ENCODE data around the gene HTR3D.
"Not testable (repeated sequence)": the region's sequence is repeated elsewhere in the genome, so short reads cannot be mapped to it uniquely, and the experiment has no call there.

The HTR3D gene

DNA sequence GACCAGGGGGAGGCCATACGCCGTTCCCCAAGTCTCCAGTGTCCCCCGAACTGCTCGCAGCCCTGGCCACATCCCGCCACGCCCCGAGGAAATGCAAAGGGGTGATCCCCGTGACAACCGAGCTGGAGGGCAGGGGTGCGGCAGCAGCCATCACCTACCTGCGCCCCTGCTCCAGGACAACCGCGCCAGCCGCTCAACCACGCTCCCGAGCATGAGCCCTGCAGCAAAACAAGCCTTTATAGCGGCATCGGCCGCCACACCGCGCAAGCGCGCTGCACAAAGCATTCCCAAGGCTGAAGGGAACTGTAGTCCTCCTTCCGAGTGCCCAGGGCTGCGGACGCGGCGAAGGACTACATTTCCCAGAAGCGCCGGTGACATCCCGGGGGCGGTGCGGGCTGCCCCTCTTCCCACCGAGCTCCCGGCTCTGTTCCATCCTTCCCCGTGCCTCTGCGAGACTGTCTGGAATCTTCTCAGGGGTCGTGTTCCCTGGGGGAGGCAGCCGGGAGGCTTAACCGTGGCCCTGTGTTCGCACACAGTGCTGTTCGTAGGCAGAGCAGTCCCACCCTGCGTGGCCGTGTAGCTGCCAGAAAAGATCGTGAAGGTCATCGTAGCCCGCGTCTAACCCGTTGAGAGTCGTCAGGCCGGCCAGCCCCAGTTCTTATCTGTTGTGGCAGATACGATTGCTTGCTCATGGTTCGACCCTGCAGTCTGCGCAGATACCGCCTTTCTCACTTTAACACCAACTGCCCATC, 13.7 kb upstream of the HTR3D start, which contains the start of gene ABCC5:
TSS of gene ABCC5 (minus strand) at position 213 of the 752 bp plus-strand sequence. CDS start 3,492 bp downstream, outside the sequence.
- peak within 1 kb of the TSS; percentile 99 for H3K4me3 ChIP-seq (ENCODE audit: low read depth, low read length)

DNA sequence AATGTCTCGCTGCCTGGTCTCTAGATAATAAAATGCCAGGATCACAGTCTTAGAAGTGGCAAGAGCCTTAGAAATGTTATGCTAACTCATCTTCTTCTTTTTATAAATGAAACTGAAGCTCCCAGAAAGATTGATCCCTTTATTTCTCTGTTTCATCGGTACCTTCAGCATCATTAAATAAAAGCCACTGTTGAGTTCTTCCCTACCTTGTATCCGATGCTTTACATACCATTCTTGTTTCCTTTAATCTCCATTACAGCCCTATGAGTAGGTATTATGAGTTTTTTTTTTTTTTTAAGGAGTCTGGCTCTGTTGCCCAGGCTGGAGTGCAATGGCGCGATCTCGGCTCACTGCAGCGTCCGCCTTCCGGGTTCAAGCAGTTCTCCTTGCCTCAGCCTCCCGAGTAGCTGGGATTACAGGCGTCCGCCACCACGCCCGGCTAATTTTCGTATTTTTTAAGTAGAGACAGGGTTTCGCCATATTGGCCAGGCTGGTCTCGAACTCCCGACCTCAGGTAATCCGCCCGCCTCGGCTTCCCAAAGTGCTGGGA, 13.0 kb upstream of the HTR3D start:
- TF ChIP-seq, protein P1, sequence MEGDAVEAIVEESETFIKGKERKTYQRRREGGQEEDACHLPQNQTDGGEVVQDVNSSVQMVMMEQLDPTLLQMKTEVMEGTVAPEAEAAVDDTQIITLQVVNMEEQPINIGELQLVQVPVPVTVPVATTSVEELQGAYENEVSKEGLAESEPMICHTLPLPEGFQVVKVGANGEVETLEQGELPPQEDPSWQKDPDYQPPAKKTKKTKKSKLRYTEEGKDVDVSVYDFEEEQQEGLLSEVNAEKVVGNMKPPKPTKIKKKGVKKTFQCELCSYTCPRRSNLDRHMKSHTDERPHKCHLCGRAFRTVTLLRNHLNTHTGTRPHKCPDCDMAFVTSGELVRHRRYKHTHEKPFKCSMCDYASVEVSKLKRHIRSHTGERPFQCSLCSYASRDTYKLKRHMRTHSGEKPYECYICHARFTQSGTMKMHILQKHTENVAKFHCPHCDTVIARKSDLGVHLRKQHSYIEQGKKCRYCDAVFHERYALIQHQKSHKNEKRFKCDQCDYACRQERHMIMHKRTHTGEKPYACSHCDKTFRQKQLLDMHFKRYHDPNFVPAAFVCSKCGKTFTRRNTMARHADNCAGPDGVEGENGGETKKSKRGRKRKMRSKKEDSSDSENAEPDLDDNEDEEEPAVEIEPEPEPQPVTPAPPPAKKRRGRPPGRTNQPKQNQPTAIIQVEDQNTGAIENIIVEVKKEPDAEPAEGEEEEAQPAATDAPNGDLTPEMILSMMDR (IDR thresholded peaks at IDR 0.05; ENCODE audit: low read depth, low read length), result no peak
- H3K4me3 ChIP-seq (ENCODE audit: low read depth, low read length), result peak overlapping the region; percentile 99

More for the DNA sequence above, 13.7 kb upstream of the HTR3D start, which contains the start of gene ABCC5:
- TF ChIP-seq, protein P1 (IDR thresholded peaks at IDR 0.05; ENCODE audit: low read depth, low read length), result 0 out of 2 replicates have a peak, but pooled peaks have one; percentile 21

DNA sequence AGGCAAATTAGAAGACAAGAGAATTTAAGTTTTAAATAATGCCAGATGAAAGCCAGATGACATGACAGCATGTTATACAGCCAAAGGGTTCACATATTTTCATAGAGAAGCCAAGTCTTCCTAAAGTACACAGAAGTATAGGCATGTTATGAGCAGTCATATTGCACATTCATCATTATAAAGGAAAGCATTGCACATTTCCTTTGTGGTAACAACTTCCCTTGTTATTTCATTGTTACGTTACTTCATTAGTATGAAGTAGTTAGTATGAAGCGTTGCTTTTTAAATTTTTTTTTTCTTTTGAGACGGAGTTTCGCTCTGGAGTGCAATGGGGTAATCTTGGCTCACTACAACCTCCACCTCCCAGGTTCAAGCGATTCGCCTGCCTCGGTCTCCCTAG, 9.2 kb upstream of the HTR3D start:
- no peak overlapping the region for H3K4me3 ChIP-seq (ENCODE audit: low read depth, low read length)

DNA sequence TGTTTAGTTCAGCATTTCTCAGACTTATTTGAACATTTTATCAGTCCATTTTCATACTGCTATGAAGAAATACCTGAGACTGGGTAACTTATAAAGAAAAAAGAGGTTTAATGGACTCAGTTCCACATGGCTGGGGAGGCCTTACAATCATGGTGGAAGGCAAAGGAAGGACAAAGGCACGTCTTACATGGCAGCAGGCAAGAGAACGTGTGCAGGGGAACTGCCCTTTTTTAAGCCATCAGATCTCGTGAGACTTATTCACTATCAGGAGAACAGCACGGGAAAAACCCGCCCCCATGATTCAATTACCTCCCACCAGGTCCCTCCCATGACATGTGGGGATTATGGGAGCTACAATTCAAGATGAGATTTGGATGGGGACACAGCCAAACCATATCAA, 6.3 kb upstream of the HTR3D start:
- H3K4me3 ChIP-seq (ENCODE audit: low read depth, low read length), result not testable (repeated sequence)

More for the DNA sequence above, 9.2 kb upstream of the HTR3D start:
- TF ChIP-seq, protein P1 (IDR thresholded peaks at IDR 0.05; ENCODE audit: low read depth, low read length), result no peak

DNA sequence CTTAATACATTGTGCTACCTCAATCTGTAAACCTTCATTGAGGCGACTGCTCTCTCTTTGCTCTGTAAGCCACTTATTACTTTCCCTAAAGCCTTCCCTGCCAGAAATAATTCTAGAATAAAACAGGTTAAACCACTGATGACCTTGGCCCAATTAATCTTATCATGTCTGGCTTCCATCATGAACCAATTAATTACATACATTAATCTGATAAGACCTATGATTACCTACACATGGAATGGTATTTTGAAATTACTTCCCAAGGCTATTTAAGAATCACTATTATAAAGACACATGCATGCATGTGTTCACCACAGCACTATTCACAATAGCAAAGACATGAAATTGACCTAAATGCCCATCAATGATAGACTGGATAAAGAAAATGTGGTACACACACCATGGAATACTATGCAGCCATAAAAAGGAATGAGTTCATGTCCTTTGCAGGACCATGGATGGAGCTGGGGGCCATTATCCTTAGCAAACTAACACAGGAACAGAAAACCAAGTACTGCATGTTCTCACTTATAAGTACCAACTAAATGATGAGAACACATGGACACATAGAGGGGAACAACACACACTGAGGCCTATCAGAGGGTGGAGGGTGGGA, 3.2 kb upstream of the HTR3D start:
- H3K4me3 ChIP-seq (ENCODE audit: low read depth, low read length), result not testable (repeated sequence)

DNA sequence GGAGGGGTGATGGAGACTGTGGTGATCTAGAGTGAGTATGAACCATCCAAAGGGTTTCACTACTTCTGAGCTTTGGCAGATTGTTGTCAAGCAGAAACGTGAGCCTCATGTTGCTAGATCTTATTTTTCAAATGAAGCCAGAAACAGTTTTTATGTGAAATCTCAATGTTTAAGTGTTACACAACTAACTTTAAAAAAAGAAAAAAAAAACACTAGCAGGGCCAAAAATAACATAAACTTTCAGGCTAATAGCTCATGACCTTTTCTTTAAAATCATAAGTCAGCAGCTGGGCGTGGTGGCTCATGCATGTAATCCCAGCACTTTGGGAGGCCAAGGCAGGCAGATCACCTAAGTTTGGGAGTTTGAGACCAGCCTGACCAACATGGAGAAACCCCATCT, 2.1 kb upstream of the HTR3D start:
- TF ChIP-seq, protein P1 (IDR thresholded peaks at IDR 0.05; ENCODE audit: low read depth, low read length), result no peak
- H3K4me3 ChIP-seq (ENCODE audit: low read depth, low read length), result no peak overlapping the region

DNA sequence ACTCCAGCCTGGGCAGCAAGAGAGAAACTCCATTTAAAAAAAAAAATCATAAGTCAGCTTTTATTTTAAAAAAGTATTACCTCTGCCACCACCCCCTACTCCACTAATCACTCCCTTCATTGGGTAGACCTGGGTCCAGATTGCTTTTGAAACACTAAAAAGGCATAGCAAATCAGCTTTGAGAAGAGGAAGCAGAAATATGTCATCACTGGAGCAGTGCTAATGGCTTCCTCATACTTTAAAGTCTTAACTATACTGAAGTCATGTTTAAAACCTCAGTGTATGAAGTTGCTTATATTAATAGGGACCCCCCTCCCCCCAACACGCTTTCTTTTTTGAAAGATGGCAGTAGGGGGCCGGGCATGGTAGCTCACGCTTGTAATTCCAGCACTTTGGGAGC, 1.0 kb upstream of the HTR3D start:
- no peak overlapping the region for H3K4me3 ChIP-seq (ENCODE audit: low read depth, low read length)
- TF ChIP-seq, protein P1 (IDR thresholded peaks at IDR 0.05; ENCODE audit: low read depth, low read length), result no peak

DNA sequence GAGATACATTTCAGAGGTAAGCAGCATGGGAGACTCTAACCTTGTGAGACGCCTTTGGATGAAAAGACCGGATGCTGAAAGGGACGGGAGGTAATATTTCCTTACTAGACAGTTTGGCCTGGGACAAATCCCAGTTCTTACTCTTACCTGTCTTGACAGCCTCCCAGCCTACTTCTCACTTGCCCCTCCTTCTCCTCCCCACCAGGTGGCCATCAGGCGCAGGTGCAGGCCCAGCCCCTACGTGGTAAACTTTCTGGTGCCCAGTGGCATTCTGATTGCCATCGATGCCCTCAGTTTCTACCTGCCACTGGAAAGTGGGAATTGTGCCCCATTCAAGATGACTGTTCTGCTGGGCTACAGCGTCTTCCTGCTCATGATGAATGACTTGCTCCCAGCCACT, 6.3 kb downstream of the HTR3D start:
- TF ChIP-seq, protein P1 (IDR thresholded peaks at IDR 0.05; ENCODE audit: low read depth, low read length), result no peak
- no peak overlapping the region for H3K4me3 ChIP-seq (ENCODE audit: low read depth, low read length)

DNA sequence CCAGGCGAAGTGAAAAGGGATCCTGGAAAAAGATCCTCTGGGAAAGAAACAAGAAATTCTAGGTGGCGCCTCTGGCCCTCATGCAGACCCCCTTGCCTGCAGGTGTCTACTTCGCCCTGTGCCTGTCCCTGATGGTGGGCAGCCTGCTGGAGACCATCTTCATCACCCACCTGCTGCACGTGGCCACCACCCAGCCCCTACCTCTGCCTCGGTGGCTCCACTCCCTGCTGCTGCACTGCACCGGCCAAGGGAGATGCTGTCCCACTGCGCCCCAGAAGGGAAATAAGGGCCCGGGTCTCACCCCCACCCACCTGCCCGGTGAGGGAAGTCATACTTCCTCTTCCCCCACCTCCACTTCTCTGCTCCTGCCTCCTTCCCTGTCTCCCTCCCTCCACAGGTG, 6.8 kb downstream of the HTR3D start:
- not testable (repeated sequence) for H3K4me3 ChIP-seq (ENCODE audit: low read depth, low read length)
